PC-3 (cell line): ENCODE results near the gene TUFT1.

ENCODE experiments used
- CTCF ChIP-seq: fragments of 300-600 bp; sonication (generic); conservative IDR thresholded peaks from 2 replicates; pipeline ENCODE4 v1.5.1; 2017; ENCODE audit warnings: antibody characterized with exemption, low read depth, mild to moderate bottlenecking, low read length
- EZH2phosphoT487 ChIP-seq: fragments of 300-600 bp; sonication (generic); IDR thresholded peaks from 2 replicates; pipeline ENCODE4 v1.6.1; 2018; ENCODE audit warnings: mild to moderate bottlenecking, antibody characterized with exemption, low read length, borderline replicate concordance

- TF ChIP-seq CTCF (no peak), EZH2phosphoT487 (no peak)
These were observed 23.3 kb downstream of the TUFT1 start for GRCh38 chr1:151563376-151563775.
